Limb (tissue), 2 donors: ENCODE measurements around the gene RIN1.
"Not testable (repeated sequence)": the region's sequence is repeated elsewhere in the genome, so short reads cannot be mapped to it uniquely, and the experiment has no call there.

Experiments used
- DNase-seq, 2 donors: peaks; one replicate each; pipeline ENCODE4 v3.0.0-alpha.2; 2016; ENCODE audit errors: extremely low spot score in 2 of 2

Gene RIN1, protein sequence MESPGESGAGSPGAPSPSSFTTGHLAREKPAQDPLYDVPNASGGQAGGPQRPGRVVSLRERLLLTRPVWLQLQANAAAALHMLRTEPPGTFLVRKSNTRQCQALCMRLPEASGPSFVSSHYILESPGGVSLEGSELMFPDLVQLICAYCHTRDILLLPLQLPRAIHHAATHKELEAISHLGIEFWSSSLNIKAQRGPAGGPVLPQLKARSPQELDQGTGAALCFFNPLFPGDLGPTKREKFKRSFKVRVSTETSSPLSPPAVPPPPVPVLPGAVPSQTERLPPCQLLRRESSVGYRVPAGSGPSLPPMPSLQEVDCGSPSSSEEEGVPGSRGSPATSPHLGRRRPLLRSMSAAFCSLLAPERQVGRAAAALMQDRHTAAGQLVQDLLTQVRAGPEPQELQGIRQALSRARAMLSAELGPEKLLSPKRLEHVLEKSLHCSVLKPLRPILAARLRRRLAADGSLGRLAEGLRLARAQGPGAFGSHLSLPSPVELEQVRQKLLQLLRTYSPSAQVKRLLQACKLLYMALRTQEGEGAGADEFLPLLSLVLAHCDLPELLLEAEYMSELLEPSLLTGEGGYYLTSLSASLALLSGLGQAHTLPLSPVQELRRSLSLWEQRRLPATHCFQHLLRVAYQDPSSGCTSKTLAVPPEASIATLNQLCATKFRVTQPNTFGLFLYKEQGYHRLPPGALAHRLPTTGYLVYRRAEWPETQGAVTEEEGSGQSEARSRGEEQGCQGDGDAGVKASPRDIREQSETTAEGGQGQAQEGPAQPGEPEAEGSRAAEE

GRCh38 chr11:66336234-66337102 lies at the start of gene RIN1:
RIN1 (minus strand) TSS chr11:66336434; CDS start chr11:66336402, 32 bp downstream.
- DNase-seq, result peak in 1 of 2 donors; percentile 56

- not testable (repeated sequence) for DNase-seq
Observed at GRCh38 chr11:66384316-66384715, 48.1 kb upstream of the RIN1 start.

DNA sequence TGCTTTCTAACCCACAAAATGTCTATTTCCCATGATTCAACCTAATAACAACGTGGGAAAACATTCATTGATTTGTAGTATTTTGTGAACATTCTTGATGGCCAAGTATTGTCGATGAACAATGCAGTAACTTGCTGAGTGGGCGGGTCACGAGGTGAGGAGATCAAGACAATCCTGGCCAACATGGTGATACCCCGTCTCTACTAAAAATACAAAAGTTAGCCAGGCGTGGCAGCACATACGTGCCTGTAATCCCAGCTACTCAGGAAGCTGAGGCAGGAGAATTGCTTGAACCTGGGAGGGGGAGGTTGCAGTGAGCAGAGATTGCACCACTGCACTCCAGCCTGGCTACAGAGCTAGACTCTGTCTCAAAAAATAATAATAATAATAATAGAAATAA lies 44.0 kb upstream of the RIN1 start:
- DNase-seq, result not testable (repeated sequence)

GRCh38 chr11:66373690-66374287 lies 37.6 kb upstream of the RIN1 start:
- DNase-seq, result not testable (repeated sequence)

GRCh38 chr11:66373265-66373664 lies 37.0 kb upstream of the RIN1 start:
- DNase-seq, result no peak

DNA sequence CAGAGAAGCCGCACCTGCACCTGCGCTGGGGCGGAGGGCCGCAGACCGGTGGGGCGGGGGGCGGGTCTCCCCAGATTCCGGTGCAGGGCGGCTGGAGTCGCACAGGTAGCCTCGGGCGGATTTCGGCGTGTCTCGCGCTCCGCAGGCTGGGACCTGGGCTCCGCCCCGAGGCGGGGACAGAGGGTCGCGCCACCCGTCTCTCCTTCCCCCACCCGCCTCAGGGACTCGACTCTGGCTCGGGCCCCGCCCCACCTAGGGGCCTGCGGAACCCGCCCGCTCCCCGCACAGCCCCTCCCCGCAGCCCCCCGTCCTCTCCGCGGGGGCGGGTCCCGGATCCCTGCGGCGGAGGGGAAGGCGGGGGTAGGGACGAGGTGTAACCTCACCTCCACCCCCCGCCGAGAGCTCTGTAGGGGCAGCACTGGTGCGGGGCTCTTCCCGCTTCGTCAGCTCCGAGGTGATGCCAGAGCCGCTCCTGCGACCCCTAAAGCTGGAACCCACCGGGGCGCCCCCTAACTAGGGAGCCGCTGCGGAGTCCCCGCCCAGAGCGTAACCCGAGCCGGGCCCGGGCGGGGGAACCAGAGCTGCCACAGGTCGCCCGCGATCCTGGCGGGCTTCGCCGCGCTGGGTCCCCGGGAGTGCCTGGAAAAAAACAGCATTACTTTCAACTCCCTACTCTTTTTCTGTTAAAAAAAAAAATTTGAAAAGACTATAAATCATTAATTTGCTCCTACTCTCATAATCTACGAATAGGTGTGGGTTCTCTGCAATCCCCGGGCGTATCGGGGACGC lies 35.6 kb upstream of the RIN1 start, which contains the start of gene SLC29A2:
Gene SLC29A2, minus strand, starts transcription at position 134 of the 789 bp plus-strand sequence. CDS start 169 bp downstream, outside the sequence.
- DNase-seq, result peak in 1 of 2 donors; percentile 82

GRCh38 chr11:66369073-66369894 lies 33.0 kb upstream of the RIN1 start:
- no peak for DNase-seq

DNA sequence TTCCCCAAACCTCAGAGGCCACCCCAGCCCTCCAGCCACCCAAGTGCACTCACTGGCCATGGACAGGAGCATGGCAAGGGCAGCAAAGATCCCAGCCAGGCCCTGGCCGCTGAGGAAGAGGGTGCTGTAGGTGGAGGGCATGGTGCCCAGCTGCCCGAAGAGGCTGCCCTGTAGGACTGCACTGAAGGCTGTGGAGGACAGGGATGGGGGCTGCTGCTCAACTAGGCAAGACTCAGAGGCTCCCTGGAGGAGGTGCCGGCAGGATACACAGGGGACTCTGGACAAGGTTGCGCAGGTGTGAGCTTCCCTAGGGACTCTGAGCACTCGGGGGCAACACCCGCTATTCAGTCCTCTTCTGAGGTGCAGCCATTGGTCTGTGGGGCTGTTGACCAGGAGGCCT lies 32.2 kb upstream of the RIN1 start:
- no peak for DNase-seq

- DNase-seq, result no peak
Observed at GRCh38 chr11:66367561-66368312, 31.5 kb upstream of the RIN1 start.

DNA sequence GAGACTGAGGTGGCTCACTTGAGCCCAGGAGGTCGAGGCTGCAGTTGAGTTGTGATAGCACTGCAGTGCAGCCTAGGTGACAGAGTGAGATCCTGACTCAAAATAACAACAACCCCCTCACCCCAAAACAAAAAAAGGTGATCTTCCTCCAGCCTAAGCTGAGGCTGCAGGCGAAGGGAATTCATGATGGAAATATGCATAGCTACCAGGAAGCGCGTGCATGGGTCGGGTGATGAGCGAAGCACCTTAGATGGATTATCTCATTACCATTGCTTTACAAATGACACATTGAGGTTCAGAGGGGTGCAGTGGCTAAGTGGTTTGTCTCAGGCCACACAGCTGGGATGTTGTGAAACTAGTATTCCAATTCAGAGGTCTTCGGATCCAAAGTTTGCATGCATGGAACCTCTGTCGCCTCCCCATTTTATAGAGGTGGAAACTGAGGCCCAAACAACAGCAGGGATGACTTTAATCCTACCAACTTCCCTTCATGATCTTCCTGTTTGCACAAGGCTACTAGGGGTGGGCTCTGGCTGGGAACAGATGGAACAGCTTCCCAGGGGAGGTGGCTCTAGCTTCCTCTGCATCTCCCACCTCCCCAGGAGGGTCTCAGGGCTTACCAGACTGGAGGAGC lies 30.7 kb upstream of the RIN1 start:
- no peak for DNase-seq

GRCh38 chr11:66365711-66366619 lies 29.7 kb upstream of the RIN1 start:
- DNase-seq, result no peak

DNA sequence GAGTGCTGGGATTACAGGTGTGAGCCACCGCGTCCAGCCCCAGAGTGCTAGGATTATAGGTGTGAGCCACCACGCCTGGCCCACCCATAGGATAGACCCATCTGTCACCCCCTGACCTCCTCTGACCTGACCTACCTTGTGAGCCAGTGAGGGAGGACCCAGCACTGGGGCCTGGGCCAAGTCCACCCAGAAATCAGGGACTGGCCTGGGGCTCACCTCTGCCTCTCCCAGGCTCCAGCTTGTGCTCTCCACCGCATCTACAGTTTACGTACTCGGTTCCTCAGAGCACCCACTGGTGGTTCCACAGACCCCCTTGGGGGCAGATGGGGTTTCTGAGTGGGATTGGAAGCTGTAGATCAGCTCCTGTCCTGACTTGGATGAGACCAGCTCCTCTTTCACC lies 28.9 kb upstream of the RIN1 start:
- DNase-seq, result no peak

- peak in 1 of 2 donors; percentile 57 for DNase-seq
Observed at GRCh38 chr11:66363805-66364535, 27.7 kb upstream of the RIN1 start.

GRCh38 chr11:66363187-66363601 lies 27.0 kb upstream of the RIN1 start:
- DNase-seq, result no peak

DNA sequence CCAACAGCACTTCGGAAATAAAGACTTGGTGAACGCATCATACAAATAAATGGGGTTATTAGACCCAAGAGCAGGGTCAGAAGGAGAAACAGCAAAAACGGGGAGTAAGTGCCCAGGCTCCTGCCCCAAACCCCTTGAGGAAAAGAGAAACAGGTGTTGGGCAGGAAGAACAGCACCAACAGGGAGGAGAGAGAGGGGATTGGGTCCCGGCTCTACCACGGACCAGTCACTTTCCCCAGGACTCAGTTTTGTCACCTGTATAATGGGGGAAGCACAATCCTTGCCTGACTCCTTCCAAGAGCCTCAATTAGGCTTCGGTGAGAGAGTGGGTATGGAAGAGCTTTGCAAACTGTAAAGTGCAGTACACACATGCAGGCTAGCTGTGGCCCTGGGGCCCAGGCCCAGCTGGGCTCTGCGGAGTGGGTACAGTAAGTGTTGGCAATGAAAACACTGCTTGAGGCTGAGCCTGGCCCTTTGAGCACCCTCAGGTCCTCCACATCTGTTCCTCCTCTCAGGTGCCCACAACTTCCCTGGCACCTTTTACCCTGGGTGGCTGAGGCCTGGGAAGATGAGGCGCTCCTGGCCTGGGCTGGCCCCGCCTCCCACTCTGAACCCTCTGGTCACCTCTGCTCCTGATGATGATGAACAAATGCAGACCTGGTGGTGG lies 26.4 kb upstream of the RIN1 start:
- no peak for DNase-seq

DNA sequence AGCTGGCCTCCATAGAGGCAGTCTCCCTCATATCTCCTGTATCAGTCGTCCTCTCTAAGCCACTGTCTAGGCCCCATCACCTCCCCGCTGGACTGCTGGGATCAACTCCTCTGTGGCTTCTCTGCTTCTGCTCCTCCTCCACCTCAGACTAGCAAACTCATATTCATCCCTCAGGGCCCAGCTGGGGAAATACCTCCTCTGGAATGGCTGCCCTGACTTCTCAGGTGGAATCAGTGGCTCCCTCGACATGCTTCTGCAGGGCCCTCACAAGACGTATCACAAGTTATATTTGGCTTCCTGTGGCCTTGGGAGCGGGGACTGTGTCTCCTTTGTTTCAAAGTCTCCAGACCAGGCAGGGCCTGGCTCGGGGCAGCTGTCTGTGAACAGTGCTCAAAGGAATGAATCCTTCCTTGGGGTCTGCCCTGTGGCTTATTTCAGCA lies 25.3 kb upstream of the RIN1 start:
- no peak for DNase-seq
